Esophagus muscularis mucosa (tissue), 2 donors: ENCODE measurements around the gene CALML5.

Source experiments
- POLR2A ChIP-seq: fragments of 450-650 bp; IDR thresholded peaks from one replicate; pipeline ENCODE4 v1.6.1; 2017; ENCODE audit warnings: antibody characterized with exemption, moderate library complexity, mild to moderate bottlenecking, low read depth
- POLR2AphosphoS5 ChIP-seq, 2 donors: sonication (generic); formaldehyde crosslinking; IDR thresholded peaks; one replicate each; pipeline ENCODE4 v1.6.1; 2017; ENCODE audit warnings: antibody characterized with exemption in 2 of 2

GRCh38 chr10:5476918-5477525 lies 22.3 kb downstream of the CALML5 start:
- no peak for TF ChIP-seq POLR2AphosphoS5 (IDR thresholded peaks at IDR 0.05)
- no peak for TF ChIP-seq POLR2A
